Body of pancreas (tissue), 4 donors: ENCODE results near the gene HBD.

Experiments
- POLR2A ChIP-seq, 3 donors: fragments of 450-650 bp; IDR thresholded peaks; one replicate each; pipeline ENCODE4 v1.6.1; 2016; ENCODE audit warnings: antibody characterized with exemption in 3 of 3, mild to moderate bottlenecking in 2 of 3
- TF ChIP-seq, protein P1 (sequence below), 7 experiments: fragments of 450-650 bp in 4 of 7; fragments of 200-600 bp in 3 of 7; sonication (generic) in 3 of 7; IDR thresholded peaks; one replicate each; pipeline ENCODE4 v1.5.1; 2016 to 2019; ENCODE audit warnings: antibody characterized with exemption in 7 of 7

DNA sequence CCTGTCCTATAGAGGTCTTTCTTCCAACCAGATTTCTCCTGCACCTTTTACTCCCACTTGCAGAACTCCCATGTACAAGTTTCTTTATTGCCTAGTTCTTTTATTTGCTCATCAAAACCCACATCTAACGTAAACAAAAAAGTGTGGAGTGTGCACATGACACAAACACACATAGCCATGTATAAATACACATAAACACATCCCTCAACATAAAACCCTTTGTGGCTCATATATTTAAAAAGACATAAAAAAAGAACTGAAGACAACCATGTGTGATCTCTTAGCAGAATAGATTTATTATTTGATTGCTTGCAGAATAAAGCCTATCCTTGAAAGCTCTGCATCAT lies 18.6 kb upstream of the HBD start:
- TF ChIP-seq, protein P1, sequence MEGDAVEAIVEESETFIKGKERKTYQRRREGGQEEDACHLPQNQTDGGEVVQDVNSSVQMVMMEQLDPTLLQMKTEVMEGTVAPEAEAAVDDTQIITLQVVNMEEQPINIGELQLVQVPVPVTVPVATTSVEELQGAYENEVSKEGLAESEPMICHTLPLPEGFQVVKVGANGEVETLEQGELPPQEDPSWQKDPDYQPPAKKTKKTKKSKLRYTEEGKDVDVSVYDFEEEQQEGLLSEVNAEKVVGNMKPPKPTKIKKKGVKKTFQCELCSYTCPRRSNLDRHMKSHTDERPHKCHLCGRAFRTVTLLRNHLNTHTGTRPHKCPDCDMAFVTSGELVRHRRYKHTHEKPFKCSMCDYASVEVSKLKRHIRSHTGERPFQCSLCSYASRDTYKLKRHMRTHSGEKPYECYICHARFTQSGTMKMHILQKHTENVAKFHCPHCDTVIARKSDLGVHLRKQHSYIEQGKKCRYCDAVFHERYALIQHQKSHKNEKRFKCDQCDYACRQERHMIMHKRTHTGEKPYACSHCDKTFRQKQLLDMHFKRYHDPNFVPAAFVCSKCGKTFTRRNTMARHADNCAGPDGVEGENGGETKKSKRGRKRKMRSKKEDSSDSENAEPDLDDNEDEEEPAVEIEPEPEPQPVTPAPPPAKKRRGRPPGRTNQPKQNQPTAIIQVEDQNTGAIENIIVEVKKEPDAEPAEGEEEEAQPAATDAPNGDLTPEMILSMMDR (IDR thresholded peaks at IDR 0.05), result no peak
- TF ChIP-seq POLR2A (IDR thresholded peaks at IDR 0.05), result no peak
